HG03280 (cell line): ENCODE results near the gene GHR.
"Not testable (repeated sequence)": the region's sequence is repeated elsewhere in the genome, so short reads cannot be mapped to it uniquely, and the experiment has no call there.

Experiments
- ATAC-seq: cut with Tn5 transposase; IDR thresholded peaks from one replicate; pipeline ENCODE4 v1.9.1; 2021; ENCODE audit warnings: mild to moderate bottlenecking, moderate library complexity; ENCODE audit not compliant: unreplicated experiment

GHR gene

GRCh38 chr5:42680046-42680445 lies 256.8 kb downstream of the GHR start:
- no peak for ATAC-seq

DNA sequence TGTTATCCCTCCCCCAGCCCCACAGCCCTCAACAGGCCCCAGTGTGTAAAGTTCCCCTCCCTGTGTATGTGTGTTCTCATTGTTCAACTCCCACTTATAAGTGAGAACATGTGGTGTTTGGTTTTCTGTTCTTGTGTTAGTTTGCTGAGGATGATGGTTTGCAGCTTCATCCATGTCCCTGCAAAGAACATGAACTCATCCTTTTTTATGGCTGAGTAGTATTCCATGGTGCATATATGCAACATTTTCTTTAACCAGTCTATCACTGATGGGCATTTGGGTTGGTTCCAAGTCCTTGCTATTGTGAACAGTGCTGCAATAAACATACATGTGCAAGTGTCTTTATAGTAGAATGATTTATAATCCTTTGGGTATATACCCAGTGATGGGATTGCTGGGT lies 261.8 kb downstream of the GHR start:
- not testable (repeated sequence) for ATAC-seq

DNA sequence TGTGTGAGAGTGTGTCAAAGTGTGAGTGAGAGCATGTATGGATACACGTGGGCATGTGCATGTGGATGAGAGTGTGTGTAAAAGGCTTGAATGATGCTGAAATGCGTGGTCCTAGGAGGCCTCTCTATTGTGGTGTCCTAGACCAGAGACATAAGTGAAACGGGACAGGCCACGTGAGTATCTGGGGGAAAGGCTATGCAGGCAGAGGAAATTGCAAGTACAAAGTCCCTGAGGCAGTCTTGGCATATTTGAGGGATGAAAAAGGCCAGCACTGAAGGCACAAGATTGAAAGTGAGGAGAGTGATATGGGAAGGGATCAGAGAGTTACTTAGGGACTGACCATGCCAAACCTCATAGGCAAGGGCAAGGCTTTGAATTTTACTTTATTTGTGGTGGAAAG lies 266.2 kb downstream of the GHR start:
- no peak for ATAC-seq

DNA sequence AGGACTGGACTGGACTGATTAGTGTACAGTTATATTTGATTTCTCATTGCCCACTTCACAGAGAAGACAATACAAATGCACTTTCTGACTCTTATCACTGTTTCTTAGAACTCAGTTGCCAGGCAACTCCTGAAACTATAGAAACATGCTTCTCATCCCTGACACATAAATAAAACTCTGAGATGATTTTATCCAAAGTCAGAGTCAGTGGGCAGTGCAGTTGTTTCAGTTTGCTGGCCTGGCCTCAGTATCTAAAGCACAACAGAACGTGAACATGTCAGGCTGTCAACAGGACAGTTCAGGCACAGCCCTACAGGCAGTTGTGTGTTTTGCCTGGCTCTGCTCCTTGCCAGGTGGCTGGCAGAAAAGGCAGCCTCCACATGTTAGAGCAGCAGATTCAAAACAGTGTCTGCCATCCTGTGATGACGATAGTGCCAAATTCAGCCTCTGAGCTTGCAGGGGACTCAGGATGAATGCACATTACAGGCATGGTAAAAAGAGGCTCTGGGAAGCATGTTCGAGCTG lies 268.2 kb downstream of the GHR start:
- ATAC-seq, result no peak

DNA sequence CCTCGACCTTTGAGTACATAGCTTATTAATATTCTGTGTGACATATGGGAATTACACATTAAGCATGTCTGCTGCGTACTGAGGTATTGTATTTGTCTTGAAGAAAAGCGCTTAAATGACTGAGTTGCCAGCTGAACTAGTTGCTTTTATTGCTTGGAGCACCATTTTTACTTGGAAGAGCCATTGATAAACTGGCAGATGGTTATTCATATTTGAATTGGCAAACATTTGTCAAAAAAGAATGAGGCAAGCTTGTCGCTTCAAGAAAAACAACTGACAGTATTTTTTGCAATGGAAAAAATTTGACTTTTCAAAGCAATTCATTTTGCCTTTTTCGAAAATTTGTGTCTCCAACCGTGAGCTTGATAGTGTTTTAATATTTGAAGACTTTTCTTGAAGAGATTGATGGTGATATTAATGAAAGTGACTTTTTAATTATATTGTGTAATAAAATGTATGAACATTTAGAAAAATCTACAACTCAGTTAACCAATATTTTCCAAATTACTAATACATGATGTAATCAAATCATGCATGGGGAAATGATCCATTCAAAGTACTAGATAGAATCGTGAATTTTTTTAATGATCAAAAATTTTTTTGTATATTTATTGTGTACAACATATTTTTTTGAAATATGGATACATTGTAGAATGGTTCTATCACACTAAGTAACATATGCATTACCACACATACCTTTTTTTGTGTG lies 278.3 kb downstream of the GHR start:
- no peak for ATAC-seq

- no peak for ATAC-seq
Measured at GRCh38 chr5:42703238-42703637, 280.0 kb downstream of the GHR start.

DNA sequence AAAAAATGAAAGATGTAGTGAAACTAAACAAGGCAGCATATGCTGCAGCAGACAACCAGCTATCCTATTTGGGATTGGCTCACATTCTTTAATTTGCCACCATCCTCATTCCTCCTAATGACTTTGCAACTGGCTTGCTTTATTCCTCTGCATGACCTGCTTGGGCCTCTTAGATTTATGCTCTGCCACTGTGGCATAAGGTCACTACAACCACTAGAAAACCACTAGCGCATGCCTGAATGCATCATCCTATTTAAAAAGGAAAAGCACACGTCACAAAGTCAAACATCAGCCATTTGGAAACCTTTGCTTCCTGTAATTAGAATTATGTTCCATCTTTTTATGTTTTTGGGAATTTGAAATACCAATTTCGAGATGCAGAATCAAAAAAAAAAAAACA lies 292.5 kb downstream of the GHR start:
- no peak for ATAC-seq

GRCh38 chr5:42718591-42718990 lies 295.4 kb downstream of the GHR start:
- ATAC-seq, result peak; percentile 57

GRCh38 chr5:42719034-42719433 lies 295.8 kb downstream of the GHR start:
- peak; percentile 15 for ATAC-seq

DNA sequence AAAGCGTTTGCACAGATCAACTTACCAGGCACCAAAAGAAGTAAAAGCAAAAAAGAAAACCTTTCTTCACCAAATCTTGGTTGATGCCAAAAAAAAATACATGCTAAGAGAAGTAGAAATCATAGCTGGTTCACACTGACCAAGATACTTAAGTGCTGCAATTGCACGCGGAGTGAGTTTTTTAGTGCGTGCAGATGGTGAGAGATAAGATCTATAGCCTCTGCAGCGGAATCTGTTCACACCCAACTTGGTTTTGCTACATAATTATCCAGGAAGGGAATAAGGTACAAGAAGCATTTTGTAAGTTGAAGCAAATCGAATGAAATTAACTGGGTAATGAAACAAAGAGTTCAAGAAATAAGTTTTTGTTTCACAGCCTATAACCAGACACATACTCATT lies 297.0 kb downstream of the GHR start:
- ATAC-seq, result no peak

GRCh38 chr5:42721484-42721883 lies 298.2 kb downstream of the GHR start:
- no peak for ATAC-seq

DNA sequence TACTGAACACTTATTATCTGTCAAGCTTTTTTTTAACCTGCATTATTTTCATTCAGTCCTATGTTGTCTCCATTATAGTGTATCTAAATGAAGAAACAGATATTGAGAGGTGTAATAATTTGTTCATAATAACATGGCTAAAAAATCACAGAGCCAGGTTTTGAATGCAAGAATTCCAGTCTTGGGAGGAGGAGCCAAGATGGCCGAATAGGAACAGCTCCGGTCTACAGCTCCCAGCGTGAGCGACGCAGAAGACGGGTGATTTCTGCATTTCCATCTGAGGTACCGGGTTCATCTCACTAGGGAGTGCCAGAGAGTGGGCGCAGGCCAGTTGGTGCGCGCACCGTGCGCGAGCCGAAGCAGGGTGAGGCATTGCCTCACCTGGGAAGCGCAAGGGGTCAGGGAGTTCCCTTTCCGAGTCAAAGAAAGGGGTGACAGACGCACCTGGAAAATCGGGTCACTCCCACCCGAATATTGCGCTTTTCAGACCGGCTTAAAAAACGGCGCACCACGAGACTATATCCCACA lies 311.4 kb downstream of the GHR start:
- ATAC-seq, result not testable (repeated sequence)

- no peak for ATAC-seq
Measured at GRCh38 chr5:42740920-42741319, 317.7 kb downstream of the GHR start.

GRCh38 chr5:42745426-42745825 lies 322.2 kb downstream of the GHR start:
- ATAC-seq, result no peak

DNA sequence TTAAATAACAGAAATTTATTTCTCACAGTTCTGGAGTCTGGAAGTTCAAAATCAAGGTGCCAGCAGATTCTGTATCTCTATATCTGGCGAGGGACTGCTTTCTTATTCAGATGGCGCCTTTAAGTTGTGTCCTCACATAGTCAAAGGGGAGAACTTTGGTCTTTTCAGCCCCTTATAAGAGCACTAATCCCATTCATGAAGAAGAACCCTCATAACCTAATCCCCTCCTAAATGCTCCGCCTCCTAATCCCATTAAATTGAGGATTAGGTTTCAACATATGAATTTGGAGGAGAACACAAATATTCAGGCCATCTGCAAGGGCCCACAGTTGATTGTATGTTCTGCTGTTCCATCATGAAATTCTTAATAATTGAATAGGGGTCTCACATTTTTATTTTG lies 322.6 kb downstream of the GHR start:
- no peak for ATAC-seq

DNA sequence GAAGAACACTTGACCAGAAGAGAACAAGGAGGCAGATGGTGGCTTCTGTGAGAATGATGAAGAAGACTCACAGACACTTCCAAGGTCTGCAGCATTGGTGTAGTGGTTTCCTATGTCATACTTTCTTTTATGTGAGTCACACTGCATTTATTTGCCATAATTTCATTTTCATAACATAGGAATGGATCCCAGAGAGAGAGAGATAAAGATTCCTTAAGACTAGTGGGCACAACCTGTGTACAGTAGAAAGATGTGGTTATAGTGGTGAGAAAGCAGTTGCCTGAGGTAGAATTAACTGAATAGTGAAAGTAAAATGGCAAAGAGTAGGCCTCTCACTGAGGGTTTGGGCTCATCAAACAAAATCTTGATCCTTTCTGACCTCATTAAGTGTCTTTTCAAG lies 325.8 kb downstream of the GHR start:
- no peak for ATAC-seq

DNA sequence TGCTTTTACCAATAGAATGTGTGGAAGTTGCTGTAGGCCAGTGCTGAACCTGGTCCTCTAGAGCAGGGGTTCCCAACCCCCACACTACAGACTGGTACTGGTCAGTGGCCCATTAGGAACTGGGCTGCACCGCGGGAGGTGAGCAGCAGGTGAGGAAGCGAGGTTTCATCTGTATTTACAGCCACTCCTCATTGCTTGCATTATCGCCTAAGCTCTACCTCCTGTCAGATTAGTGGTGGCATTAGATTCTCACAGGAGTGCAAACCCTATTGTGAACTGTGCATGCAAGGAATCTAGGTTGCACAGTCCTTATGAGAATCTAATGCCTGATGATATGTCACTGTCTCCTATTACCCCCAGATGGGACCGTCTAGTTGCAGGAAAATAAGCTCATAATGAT lies 327.3 kb downstream of the GHR start:
- ATAC-seq, result no peak

DNA sequence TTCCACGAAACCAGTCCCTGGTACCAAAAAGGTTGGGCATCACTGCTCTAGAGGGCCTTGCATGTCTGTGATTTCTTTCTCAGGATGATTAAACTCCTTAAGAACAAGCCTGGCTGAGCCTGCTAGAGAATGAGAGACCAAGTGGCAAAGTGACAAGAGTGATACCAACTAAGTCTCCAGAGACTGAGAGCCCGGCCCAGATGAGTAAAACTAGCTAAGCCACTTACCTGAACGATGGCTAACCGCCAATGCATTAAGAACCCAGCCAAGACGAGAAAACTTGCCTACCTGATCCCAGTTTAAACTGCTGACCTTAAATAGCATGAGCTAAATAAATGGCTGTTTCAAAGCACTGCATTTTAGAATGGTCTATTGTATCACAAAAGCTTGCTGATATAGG lies 327.8 kb downstream of the GHR start:
- no peak for ATAC-seq

- ATAC-seq, result no peak
Measured at GRCh38 chr5:42753099-42753498, 329.9 kb downstream of the GHR start.

DNA sequence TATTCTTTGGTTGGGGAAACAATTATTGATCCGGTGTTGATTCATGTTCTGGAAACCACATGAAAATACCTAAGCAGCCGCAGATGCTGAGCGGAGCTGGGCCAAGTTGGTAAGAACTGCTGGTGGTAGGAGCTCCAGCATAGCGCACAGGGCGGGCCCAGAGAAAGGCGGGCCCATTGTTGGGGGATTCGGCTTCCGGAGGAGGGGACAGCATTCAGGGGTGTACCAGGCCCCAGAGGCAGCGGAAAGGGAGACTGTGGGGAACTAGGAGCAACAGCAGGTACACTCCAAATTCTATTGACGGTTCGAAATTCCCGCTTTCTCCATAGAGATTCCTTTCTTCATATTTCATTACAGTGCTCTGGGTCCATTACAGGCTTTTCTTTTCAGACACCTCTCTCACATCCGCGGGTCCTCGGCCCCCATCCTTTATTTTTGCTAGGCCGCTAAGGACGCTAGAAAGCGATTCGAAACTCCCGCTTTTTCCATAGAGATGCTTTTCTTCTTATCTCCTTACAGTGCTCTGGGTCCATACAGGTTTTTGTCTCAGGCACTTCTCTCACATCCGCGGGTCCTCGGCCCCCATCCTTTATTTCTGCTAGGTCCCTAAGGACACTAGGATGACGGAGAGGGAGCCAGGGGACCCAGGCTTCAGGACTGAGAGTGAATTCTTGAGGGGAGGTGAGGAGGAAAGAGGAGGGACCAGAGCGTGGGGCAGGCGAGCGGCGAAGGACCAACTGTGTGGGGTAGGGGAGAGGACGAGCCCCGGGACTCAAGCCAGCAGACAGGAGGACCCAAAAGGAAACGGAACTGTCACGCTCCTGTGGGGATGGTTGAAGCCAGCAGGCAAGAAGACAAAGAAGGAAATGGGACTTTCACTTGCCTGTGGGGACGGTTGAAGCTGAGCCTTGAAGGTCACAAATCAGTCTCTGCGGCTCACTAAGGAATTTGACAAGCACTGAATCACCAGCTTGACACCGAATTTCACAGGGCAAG lies 333.7 kb downstream of the GHR start, which contains the start of gene CCDC152:
Gene CCDC152 (plus strand): TSS at position 213 of the 996 bp plus-strand sequence. CDS start 2,304 bp downstream, outside the sequence.
- peak; percentile 92 for ATAC-seq

DNA sequence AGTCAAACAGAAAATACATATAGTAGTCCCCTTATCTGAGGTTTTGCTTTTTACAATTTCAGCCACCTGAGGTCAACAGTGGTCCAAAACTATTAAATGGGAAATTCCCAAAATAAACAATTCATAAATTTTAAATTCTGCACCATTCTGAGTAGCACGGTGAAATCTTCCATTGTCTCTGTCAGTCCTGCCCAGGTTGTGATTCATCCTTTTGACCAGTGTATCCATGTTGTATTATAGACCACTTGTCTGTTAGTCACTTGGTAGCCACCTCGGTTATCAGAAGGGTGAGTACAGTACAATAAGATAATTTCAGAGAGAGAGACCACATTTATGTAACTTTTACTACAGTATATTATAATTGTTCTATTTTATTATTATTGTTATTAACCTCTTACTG lies 336.2 kb downstream of the GHR start:
- no peak for ATAC-seq
